HepG2 (cell line): ENCODE results near the gene BMPR2. TPM values are rescaled to one million over a fixed set of nuclear protein-coding genes. Genes with fewer than 3 reads are reported as not detected.
A peak's percentile ranks its signal among the peaks of the same experiment; 100 is the strongest.

Experiments used
- AHDC1 ChIP-seq: sonication (generic); formaldehyde crosslinking; IDR thresholded peaks from 2 replicates; pipeline ENCODE4 v1.5.1; 2020; ENCODE audit warnings: mild to moderate bottlenecking, missing genetic modification reagents, borderline replicate concordance
- E2F1 ChIP-seq: sonication (generic); formaldehyde crosslinking; IDR thresholded peaks from 2 replicates; pipeline ENCODE4 v1.5.0; 2020; ENCODE audit warnings: missing genetic modification reagents
- PAWR ChIP-seq: sonication (generic); formaldehyde crosslinking; IDR thresholded peaks from 2 replicates; pipeline ENCODE4 v1.4.0; 2020; ENCODE audit warnings: missing genetic modification reagents, mild to moderate bottlenecking, borderline replicate concordance
- POGZ ChIP-seq: sonication (generic); formaldehyde crosslinking; IDR thresholded peaks from 2 replicates; pipeline ENCODE4 v1.4.0; 2020; ENCODE audit warnings: mild to moderate bottlenecking, missing genetic modification reagents
- USF2 ChIP-seq, 2 experiments: sonication (generic) in 1 of 2; formaldehyde crosslinking in 1 of 2; IDR thresholded peaks; 2 replicates each; pipeline versions ENCODE4 v1.5.1 to v1.6.1; 2011 to 2020; ENCODE audit warnings: borderline replicate concordance in 1 of 2, low read depth in 1 of 2, low read length in 1 of 2, mild to moderate bottlenecking in 1 of 2, missing genetic modification reagents in 1 of 2, moderate library complexity in 1 of 2
- ZNF430 ChIP-seq: sonication (generic); formaldehyde crosslinking; IDR thresholded peaks from 2 replicates; pipeline ENCODE4 v1.9.0; 2021; ENCODE audit warnings: mild to moderate bottlenecking, missing genetic modification reagents
- ZNF710 ChIP-seq: sonication (generic); formaldehyde crosslinking; IDR thresholded peaks from 2 replicates; pipeline ENCODE4 v1.5.0; 2020; ENCODE audit warnings: mild to moderate bottlenecking, missing genetic modification reagents, borderline replicate concordance
- ZNF780A ChIP-seq: sonication (generic); formaldehyde crosslinking; IDR thresholded peaks from 2 replicates; pipeline ENCODE4 v1.8.0; 2022; ENCODE audit warnings: mild to moderate bottlenecking, missing genetic modification reagents, moderate library complexity
- polyA plus RNA-seq, 8 experiments: library from polyadenylated mRNA; depleted of rRNA in 3 of 8; stranded (reverse) in 7 of 8; unstranded in 1 of 8; fragments of >200 nt; fragmentation: Illumina TruSeq in 4 of 8; extraction: Trizol in 4 of 8; gene quantifications; 2 replicates each; pipeline versions ENCODE4 v1.2.1 to v1.2.3, GENCODE V29; 2011 to 2016; ENCODE audit warnings: low read depth in 4 of 8, missing spikeins in 1 of 8, mixed read lengths in 1 of 8; ENCODE audit not compliant: insufficient read depth in 1 of 8
- total RNA-seq, 5 experiments: library from RNA; depleted of rRNA; stranded (reverse); fragments of >200 nt; fragmentation: Illumina TruSeq; extraction: Trizol; gene quantifications; 2 replicates each; pipeline ENCODE4 v1.2.3, GENCODE V29; 2016; ENCODE audit warnings: low read depth in 1 of 5
- TF ChIP-seq, protein P1 (sequence below): sonication (generic); formaldehyde crosslinking; IDR thresholded peaks from 2 replicates; pipeline ENCODE4 v1.8.0; 2022; ENCODE audit warnings: mild to moderate bottlenecking, missing genetic modification reagents; ENCODE audit not compliant: insufficient replicate concordance
- TF ChIP-seq, protein P2 (sequence below): sonication (generic); formaldehyde crosslinking; IDR thresholded peaks from 2 replicates; pipeline ENCODE4 v1.4.0; 2020; ENCODE audit warnings: mild to moderate bottlenecking, missing genetic modification reagents

BMPR2 gene
- total and polyA plus RNA-seq, 2 of the 13 experiments (the other 11 are each of a cell fraction or from before 2014, with no cell fraction given), result 5.5 to 10.3 TPM

DNA sequence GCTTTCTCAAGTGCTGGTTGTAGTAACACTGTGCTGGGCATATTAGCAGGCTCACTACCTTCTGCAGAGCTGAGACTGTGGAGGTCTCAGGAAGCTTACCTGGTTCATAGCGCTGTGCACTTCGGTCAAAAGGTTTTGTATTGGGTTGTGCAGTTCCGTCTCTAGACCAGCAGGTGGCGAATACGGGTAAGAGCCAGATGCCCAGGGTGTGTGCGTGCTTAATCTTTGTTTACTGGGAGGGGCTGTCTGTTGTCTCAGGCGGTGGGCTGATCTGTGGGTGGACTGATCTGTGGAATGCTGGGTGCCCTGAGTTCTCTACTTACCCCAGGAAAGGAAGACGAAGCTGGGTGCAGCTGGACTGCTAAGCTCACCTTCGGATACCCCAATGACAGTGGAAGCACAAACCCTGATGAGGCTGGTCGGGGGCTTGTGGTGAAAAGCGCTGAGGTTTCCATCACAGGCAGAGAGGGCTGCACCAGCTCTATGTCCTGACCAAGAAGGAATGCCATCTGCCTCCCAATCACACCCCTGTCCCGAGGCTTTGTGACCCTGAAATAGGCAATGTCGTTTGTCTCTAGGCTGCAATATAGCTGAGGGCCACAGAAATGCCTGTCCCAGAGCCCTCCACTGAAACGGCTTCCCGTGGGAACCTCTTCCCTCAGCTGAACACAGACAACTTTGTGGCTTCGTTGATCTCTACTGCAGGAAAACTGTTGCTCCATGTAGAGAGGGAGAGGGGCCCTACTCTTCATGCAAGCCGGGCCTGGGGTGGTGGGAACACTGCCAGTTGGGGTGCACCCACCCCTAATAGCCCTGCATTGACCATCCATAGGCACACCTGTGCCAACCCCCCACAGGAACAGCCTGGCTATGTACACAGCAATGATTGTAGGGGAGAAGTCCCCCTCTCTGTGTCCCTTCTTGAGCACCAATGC lies 212.8 kb downstream of the BMPR2 start (continued):
- TF ChIP-seq USF2 (IDR thresholded peaks at IDR 0.05; ENCODE audit: low read depth, low read length), result no peak
- no peak for TF ChIP-seq USF2 (CRISPR knock-in tag; IDR thresholded peaks at IDR 0.05; ENCODE audit: borderline replicate concordance)
- peak; percentile 69; the same call in 1 of the 2 replicates for TF ChIP-seq ZNF710 (CRISPR knock-in tag)
- TF ChIP-seq PAWR, result no peak
- TF ChIP-seq ZNF780A (CRISPR knock-in tag), result no peak
- TF ChIP-seq, protein P1, sequence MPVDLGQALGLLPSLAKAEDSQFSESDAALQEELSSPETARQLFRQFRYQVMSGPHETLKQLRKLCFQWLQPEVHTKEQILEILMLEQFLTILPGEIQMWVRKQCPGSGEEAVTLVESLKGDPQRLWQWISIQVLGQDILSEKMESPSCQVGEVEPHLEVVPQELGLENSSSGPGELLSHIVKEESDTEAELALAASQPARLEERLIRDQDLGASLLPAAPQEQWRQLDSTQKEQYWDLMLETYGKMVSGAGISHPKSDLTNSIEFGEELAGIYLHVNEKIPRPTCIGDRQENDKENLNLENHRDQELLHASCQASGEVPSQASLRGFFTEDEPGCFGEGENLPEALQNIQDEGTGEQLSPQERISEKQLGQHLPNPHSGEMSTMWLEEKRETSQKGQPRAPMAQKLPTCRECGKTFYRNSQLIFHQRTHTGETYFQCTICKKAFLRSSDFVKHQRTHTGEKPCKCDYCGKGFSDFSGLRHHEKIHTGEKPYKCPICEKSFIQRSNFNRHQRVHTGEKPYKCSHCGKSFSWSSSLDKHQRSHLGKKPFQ, result peak; percentile 72
- TF ChIP-seq E2F1 (CRISPR knock-in tag), result no peak
- TF ChIP-seq ZNF430 (CRISPR knock-in tag), result peak; percentile 83
- no peak for TF ChIP-seq AHDC1 (CRISPR knock-in tag)
- TF ChIP-seq, protein P2, sequence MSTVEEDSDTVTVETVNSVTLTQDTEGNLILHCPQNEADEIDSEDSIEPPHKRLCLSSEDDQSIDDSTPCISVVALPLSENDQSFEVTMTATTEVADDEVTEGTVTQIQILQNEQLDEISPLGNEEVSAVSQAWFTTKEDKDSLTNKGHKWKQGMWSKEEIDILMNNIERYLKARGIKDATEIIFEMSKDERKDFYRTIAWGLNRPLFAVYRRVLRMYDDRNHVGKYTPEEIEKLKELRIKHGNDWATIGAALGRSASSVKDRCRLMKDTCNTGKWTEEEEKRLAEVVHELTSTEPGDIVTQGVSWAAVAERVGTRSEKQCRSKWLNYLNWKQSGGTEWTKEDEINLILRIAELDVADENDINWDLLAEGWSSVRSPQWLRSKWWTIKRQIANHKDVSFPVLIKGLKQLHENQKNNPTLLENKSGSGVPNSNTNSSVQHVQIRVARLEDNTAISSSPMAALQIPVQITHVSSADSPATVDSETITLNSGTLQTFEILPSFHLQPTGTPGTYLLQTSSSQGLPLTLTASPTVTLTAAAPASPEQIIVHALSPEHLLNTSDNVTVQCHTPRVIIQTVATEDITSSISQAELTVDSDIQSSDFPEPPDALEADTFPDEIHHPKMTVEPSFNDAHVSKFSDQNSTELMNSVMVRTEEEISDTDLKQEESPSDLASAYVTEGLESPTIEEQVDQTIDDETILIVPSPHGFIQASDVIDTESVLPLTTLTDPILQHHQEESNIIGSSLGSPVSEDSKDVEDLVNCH (CRISPR knock-in tag), result no peak
- TF ChIP-seq POGZ (CRISPR knock-in tag), result peak; percentile 89
